HepG2 (cell line): Measurements from ENCODE around the gene MGARP.
"Not testable (repeated sequence)": the region's sequence is repeated elsewhere in the genome, so short reads cannot be mapped to it uniquely, and the experiment has no call there.

Experiments used
- BRCA1 ChIP-seq: sonication (generic); formaldehyde crosslinking; IDR thresholded peaks from 2 replicates; pipeline ENCODE4 v1.4.0; 2020; ENCODE audit warnings: missing genetic modification reagents
- CTCF ChIP-seq: sonication (generic); formaldehyde crosslinking; IDR thresholded peaks from 2 replicates; pipeline ENCODE4 v1.5.0; 2020; ENCODE audit warnings: mild to moderate bottlenecking, missing genetic modification reagents, moderate library complexity
- GABPA ChIP-seq, 2 experiments: IDR thresholded peaks; 2 replicates each; pipeline ENCODE4 v1.6.1; 2011 to 2016; ENCODE audit warnings: low read depth in 2 of 2, low read length in 1 of 2, missing biosample characterization in 1 of 2, missing genetic modification characterization in 1 of 2
- NFIC ChIP-seq: IDR thresholded peaks from 2 replicates; pipeline ENCODE4 v1.6.1; 2012; ENCODE audit warnings: mild to moderate bottlenecking, low read length, inconsistent platforms
- RFX1 ChIP-seq: fragments of 450-650 bp; IDR thresholded peaks from 2 replicates; pipeline ENCODE4 v1.6.1; 2017
- ZBTB33 ChIP-seq: sonication (generic); formaldehyde crosslinking; IDR thresholded peaks from 2 replicates; pipeline ENCODE4 v1.4.0; 2020; ENCODE audit warnings: missing genetic modification reagents
- ZNF333 ChIP-seq: sonication (generic); formaldehyde crosslinking; IDR thresholded peaks from 2 replicates; pipeline ENCODE4 v1.4.0; 2020; ENCODE audit warnings: mild to moderate bottlenecking, missing genetic modification reagents, borderline replicate concordance
- TF ChIP-seq, protein P1 (sequence below): sonication (generic); formaldehyde crosslinking; IDR thresholded peaks from 2 replicates; pipeline ENCODE4 v1.4.0; 2020; ENCODE audit warnings: missing genetic modification reagents

- TF ChIP-seq CTCF (CRISPR knock-in tag); NFIC; ZBTB33 (CRISPR knock-in tag); RFX1; ZNF333 (CRISPR knock-in tag); GABPA (IDR thresholded peaks at IDR 0.05; ENCODE audit: low read depth, low read length); GABPA (CRISPR knock-in tag; IDR thresholded peaks at IDR 0.05; ENCODE audit: low read depth); BRCA1 (CRISPR knock-in tag): not testable (repeated sequence)
- TF ChIP-seq, protein P1, sequence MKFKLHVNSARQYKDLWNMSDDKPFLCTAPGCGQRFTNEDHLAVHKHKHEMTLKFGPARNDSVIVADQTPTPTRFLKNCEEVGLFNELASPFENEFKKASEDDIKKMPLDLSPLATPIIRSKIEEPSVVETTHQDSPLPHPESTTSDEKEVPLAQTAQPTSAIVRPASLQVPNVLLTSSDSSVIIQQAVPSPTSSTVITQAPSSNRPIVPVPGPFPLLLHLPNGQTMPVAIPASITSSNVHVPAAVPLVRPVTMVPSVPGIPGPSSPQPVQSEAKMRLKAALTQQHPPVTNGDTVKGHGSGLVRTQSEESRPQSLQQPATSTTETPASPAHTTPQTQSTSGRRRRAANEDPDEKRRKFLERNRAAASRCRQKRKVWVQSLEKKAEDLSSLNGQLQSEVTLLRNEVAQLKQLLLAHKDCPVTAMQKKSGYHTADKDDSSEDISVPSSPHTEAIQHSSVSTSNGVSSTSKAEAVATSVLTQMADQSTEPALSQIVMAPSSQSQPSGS (CRISPR knock-in tag): not testable (repeated sequence)
Observed at GRCh38 chr4:139313414-139313813, 33.4 kb upstream of the MGARP start.
